HEK293T (cell line): ENCODE results near the gene TOMM5.

Experiments used
- CTCF ChIA-PET: fragments of 350-600 bp; formaldehyde crosslinking; extraction: SDS; loops from one replicate; lab custom pipeline; 2021; ENCODE audit warnings: antibody characterized with exemption, inconsistent platforms; lab: Yijun Ruan, JAX
- POLR2A ChIA-PET: fragments of 350-600 bp; formaldehyde crosslinking; extraction: SDS; loops from one replicate; lab custom pipeline; 2020; ENCODE audit warnings: antibody characterized with exemption, inconsistent platforms; lab: Yijun Ruan, JAX
- DNase-seq: peaks from one replicate; pipeline ENCODE4 v3.0.0; 2012; ENCODE audit warnings: mixed read lengths; ENCODE audit errors: extremely low spot score
- ARNT ChIP-seq: fragments of 450-650 bp; IDR thresholded peaks from 2 replicates; pipeline ENCODE4 v1.6.1; 2017; ENCODE audit warnings: mild to moderate bottlenecking
- BHLHE40 ChIP-seq: fragments of 450-650 bp; IDR thresholded peaks from 2 replicates; pipeline ENCODE4 v1.6.1; 2016; ENCODE audit warnings: mild to moderate bottlenecking, moderate library complexity, borderline replicate concordance
- CTBP1 ChIP-seq: fragments of 450-650 bp; IDR thresholded peaks from 2 replicates; pipeline ENCODE4 v1.6.1; 2016; ENCODE audit warnings: borderline replicate concordance
- ELF4 ChIP-seq: fragments of 450-650 bp; IDR thresholded peaks from 2 replicates; pipeline ENCODE4 v1.6.1; 2017; ENCODE audit warnings: antibody characterized with exemption
- FOXA1 ChIP-seq: fragments of 450-650 bp; IDR thresholded peaks from 2 replicates; pipeline ENCODE4 v1.6.1; 2016; ENCODE audit warnings: mild to moderate bottlenecking
- FOXK2 ChIP-seq: fragments of 450-650 bp; IDR thresholded peaks from 2 replicates; pipeline ENCODE4 v1.6.1; 2016; ENCODE audit warnings: mild to moderate bottlenecking
- FOXM1 ChIP-seq: fragments of 450-650 bp; IDR thresholded peaks from 2 replicates; pipeline ENCODE4 v1.6.1; 2017; ENCODE audit warnings: mild to moderate bottlenecking, borderline replicate concordance
- HDGF ChIP-seq: fragments of 450-650 bp; IDR thresholded peaks from 2 replicates; pipeline ENCODE4 v1.6.1; 2017; ENCODE audit warnings: antibody characterized with exemption, borderline replicate concordance
- L3MBTL2 ChIP-seq: fragments of 450-650 bp; conservative IDR thresholded peaks from 2 replicates; pipeline ENCODE4 v1.6.1; 2016; ENCODE audit warnings: mild to moderate bottlenecking
- LEF1 ChIP-seq: fragments of 450-650 bp; IDR thresholded peaks from 2 replicates; pipeline ENCODE4 v1.6.1; 2017; ENCODE audit warnings: mild to moderate bottlenecking, borderline replicate concordance
- NFRKB ChIP-seq: fragments of 450-650 bp; IDR thresholded peaks from 2 replicates; pipeline ENCODE4 v1.6.1; 2016; ENCODE audit warnings: mild to moderate bottlenecking, moderate library complexity
- SP1 ChIP-seq: fragments of 450-650 bp; IDR thresholded peaks from 2 replicates; pipeline ENCODE4 v1.6.1; 2017
- SUZ12 ChIP-seq: fragments of 450-650 bp; IDR thresholded peaks from 2 replicates; pipeline ENCODE4 v1.6.1; 2016; ENCODE audit warnings: mild to moderate bottlenecking
- TARDBP ChIP-seq: fragments of 450-650 bp; IDR thresholded peaks from 2 replicates; pipeline ENCODE4 v1.6.1; 2016
- ZNF384 ChIP-seq: fragments of 450-650 bp; IDR thresholded peaks from 2 replicates; pipeline ENCODE4 v1.6.1; 2016
- TF ChIP-seq, protein P1 (sequence below): fragments of 450-650 bp; IDR thresholded peaks from 2 replicates; pipeline ENCODE4 v1.6.1; 2016

Gene TOMM5

GRCh38 chr9:37636511-37637448 lies 44.4 kb upstream of the TOMM5 start:
- ChIA-PET POLR2A (no interaction called here), CTCF (no interaction called here)
- no peak for DNase-seq
- TF ChIP-seq LEF1 = no peak
- TF ChIP-seq L3MBTL2 = no peak
- no peak for TF ChIP-seq TARDBP
- no peak for TF ChIP-seq HDGF
- TF ChIP-seq NFRKB = no peak
- TF ChIP-seq ARNT = no peak
- TF ChIP-seq CTBP1 = no peak
- no peak for TF ChIP-seq BHLHE40
- no peak for TF ChIP-seq SUZ12
- no peak for TF ChIP-seq FOXA1
- no peak for TF ChIP-seq FOXK2
- no peak for TF ChIP-seq ELF4
- no peak for TF ChIP-seq SP1
- TF ChIP-seq FOXM1 = no peak
- TF ChIP-seq, protein P1, sequence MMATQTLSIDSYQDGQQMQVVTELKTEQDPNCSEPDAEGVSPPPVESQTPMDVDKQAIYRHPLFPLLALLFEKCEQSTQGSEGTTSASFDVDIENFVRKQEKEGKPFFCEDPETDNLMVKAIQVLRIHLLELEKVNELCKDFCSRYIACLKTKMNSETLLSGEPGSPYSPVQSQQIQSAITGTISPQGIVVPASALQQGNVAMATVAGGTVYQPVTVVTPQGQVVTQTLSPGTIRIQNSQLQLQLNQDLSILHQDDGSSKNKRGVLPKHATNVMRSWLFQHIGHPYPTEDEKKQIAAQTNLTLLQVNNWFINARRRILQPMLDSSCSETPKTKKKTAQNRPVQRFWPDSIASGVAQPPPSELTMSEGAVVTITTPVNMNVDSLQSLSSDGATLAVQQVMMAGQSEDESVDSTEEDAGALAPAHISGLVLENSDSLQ = no peak

DNA sequence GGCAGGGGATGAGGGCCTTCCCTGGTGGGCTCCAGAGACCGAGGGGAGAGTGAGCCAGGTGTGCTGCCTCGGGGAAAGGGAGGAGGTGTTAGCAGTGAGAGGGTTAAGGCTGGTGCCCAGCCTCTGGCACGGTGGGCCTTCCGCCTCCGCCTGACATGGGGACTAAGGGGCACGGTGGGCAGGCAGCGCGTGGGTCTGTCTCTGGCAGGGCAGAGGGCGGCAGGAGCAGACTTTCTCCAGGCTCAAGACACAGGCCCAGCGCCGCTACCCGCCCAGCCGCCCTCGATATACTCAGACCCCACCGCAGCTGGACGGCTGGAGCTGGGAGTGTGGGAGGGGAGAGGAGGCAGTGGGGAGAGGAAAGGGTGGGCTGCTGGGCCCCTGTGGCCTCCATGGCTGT lies 43.4 kb upstream of the TOMM5 start:
- no peak for TF ChIP-seq L3MBTL2
- no peak for TF ChIP-seq ELF4
- TF ChIP-seq ARNT = no peak
- TF ChIP-seq, protein P1 = no peak
- no peak for TF ChIP-seq CTBP1
- TF ChIP-seq HDGF = no peak
- TF ChIP-seq ZNF384 = no peak
- TF ChIP-seq SUZ12 = no peak
- no peak for TF ChIP-seq TARDBP
- no peak for TF ChIP-seq FOXM1
- no peak for DNase-seq
- ChIA-PET POLR2A (interaction anchor here (0.6 kb wide), 1 partner anchor 765 kb away, joined by 3 read pairs; no protein-coding TSS in a partner anchor), CTCF (no interaction called here)

DNA sequence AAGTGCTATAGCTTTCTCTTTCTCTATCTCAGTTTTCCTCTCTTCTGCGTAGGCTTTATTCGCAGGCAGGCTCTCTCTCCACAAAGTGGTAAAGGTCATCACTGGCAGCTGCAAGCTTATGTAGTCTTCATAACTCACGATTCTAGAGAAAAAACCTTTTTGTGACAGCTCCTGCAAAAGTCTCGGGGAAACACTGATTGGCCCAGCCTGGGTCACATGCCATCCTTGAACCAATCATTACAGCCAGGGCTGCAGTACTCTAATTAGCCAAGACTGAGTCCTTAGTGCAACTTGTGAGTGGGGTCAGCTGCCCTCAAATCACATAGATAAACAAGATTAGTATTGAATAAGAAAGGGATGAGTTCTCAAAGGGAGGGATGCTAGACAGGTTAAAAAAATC lies 40.1 kb upstream of the TOMM5 start:
- POLR2A ChIA-PET = no interaction called here
- DNase-seq = no peak
- TF ChIP-seq FOXA1 (no peak), FOXK2 (no peak), ARNT (no peak)
- TF ChIP-seq, protein P1 = no peak
- CTCF ChIA-PET = no interaction called here

DNA sequence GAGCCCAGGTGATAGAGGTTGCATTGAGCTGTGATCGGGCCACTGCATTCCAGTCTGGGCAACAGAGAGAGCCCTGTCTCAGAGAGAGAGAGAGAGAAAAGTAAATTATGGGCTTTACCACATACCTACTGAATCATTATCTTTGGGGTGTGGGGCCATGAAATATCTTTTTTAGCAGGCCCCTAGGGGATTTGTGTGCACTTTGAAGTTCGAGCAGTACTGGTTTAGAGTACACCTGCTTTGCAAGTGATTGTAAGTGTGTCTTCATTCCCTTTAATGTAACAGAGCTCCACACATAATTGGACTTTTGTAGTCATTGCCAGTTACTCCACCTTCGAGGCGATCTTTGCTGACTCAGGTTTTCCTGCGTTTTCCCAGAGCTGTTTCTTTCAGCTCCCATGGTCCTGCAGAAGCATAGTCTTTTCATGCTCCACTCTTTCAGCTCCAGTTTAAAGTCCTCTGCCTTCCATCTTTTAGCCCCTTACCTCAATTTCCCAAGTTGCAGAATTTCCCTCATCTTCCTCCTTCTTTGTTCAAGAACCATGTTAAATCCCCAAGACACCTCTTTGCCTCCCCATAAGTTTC lies 34.4 kb upstream of the TOMM5 start:
- TF ChIP-seq, protein P1 = no peak
- no peak for TF ChIP-seq LEF1
- no peak for TF ChIP-seq L3MBTL2
- no peak for TF ChIP-seq ELF4
- no peak for TF ChIP-seq ARNT
- no peak for DNase-seq
- CTCF ChIA-PET = no interaction called here
- POLR2A ChIA-PET = interaction anchor here (1.3 kb wide), 1 partner anchor 19 kb away, joined by 3 read pairs; no protein-coding TSS in a partner anchor

GRCh38 chr9:37625758-37626147 lies 33.4 kb upstream of the TOMM5 start:
- TF ChIP-seq LEF1 (no peak), ZNF384 (no peak), ELF4 (no peak), FOXK2 (no peak), FOXA1 (no peak), NFRKB (no peak), BHLHE40 (no peak), L3MBTL2 (no peak), SP1 (no peak)
- DNase-seq = no peak
- ChIA-PET POLR2A (interaction anchor here (0.9 to 1.1 kb wide), 2 partner anchors 33 to 159 kb away, joined by 3 read pairs; partner anchors contain the start of genes EXOSC3 and TOMM5), CTCF (no interaction called here)
